NCI-H2081 (cell line): ENCODE data around the gene GABBR1.

Experiments used
- DNase-seq, 2 experiments: peaks; one replicate each; lab custom pipeline; 2025; lab: John Stamatoyannopoulos, UW

Gene GABBR1

DNA sequence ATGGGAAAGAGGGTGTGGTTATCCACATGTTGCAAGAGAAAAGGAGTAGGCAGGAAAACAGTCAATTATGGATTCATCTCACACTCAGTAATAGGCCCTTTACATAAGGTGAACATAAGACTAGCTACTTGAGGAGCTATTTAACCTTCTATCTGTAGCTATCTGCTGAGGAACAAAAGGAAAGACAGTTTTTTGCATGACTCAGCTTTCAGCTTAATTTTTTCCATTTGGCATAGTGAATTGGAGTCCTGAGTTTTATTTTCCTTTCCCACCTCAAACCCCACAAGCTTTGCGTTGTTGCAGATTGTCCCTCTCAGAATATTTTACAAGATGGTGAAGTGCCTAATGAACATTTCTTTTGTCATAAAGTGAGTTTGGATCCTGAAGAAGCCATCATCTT is 105.9 kb downstream of the GABBR1 start:
- no peak for DNase-seq

DNA sequence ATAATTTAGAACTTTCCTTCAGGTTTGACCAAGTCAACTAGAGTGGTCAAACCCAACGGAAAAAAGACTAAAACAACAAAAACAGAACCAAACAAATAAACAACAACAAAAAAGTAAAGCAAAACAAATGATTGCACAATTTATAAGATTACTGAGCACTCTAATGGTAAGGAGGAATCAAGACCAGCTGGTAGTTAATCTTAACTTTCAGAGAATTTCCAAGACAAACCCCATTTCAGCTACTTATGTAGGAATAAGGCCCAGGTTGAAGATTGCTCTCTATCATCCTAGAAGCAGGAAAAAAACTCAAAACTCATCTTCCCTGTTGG is 107.7 kb downstream of the GABBR1 start:
- DNase-seq: no peak

DNA sequence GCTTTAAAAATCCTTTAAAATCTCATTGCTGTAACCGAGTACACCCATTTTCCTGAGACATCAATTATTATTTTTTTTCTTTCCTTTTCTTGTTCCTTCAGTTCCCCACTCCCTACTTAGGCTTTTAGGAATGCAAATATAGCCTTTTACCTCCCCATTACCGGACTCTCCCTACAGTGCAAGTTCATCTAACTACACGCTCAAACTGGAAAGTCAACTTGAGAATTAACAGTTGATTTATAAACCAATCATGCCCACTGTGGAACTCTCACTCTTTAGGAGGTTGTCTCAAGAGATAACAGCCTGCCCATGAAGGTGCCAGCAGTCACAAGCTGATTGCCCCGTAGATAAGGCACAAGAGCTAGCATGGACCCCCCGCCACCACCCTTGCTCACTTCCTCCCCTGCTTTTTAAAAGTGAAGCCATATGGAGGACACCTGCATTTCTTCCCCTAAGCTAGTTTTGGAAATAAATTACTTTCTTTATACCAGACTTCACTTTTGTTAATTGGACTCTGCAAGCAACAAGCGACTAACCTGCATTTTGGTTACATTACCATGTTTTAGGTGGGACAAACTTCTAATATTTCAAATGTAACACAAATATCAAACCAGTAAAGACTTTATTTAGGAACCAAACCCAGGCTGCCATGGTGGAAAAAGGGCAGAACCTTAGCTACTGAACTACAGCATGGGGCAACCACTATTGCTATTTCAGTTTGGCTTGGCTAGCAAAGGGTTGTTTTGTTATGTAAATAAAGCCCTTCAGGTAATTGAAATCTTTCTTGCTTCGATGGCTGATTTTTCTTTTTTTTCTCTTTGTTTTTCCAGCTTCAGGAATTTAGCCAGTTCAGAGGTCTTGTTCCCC is 108.3 kb downstream of the GABBR1 start:
- DNase-seq: no peak

DNA sequence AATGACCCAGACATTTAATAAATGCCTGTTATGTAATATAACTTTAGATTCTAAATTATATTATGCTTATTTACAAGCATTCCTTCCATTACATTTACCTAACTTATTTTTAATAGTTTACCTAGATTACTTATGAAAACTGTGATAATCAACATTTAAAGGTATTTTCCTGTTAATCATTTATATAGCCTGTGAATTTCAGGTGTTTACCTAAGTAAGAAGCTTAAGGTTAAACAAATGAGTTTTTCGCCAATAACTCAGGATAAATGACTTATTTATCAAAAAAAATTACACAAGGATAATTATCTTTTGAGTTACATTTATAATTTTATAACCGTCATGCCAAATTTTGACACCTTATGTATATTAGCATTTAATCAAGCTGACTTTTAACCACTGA is 108.9 kb downstream of the GABBR1 start:
- DNase-seq: no peak

DNA sequence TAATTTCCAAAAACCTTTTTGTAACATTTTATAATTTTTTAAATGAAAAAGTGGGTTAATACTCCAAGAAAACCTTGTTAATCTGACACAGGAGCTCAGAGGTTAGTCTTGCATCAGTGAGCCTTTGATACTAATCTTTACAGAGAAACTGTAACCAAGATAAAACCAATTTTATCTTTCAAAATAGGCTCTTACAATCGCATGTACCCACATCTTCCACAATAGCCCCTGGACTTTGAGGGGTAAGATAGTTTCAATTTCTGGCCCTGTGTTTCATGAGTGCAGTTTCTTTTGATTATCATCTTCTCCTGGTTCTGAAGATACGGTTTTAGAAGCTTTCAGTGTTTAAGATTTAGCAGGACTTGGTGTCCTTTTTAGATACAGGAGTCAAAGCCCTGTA is 110.8 kb downstream of the GABBR1 start:
- no peak for DNase-seq

DNA sequence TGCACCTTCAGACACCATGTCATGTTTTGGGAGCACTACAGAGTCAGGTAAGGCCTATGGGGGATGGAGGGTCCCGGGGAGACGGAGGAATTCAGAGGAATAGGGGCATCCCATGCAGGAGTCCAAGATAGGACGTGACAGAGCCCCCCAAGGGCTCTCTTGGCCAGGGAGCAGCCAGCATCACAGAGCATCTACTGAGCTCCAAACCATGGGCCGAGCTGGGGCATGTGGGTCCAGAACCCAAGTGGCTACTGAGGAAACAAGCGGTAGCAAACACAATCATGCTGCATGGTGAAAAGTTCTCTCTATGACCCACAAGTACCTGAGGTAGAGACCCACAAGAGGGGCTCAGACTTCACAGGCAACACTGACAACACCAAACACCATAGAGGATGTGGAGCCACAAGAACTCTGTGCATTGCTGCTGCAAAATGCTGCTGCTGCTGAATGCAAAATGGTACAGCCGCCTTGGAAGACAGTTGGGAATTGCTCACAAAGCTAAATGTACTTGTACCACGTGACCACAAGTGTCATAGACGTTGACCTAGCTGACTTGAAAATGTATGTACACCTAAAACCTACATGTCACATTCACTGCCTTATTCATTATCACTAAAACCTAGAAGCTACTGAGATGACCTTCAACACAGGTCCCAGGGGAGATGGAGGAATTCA is 111.8 kb downstream of the GABBR1 start:
- DNase-seq: no peak

DNA sequence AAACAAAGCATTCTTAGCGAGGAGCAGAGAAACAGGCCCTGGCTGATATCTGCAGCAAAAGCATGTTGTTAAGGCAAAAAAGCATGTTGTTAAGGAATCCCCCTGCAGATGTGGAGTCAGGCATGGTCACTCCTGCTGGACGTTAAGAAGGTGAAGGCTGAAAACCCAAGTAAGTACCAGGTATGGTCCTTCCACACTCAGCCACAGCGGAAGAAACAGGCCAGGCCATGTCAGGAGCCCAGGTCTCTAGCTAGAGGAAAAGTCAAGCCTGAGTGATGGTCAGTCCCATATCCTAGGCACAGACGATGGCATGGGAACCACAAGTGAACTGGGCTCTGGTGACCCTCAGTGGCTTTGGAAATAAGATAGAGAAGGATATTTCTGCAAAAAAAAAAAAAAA is 112.8 kb downstream of the GABBR1 start:
- DNase-seq: no peak

DNA sequence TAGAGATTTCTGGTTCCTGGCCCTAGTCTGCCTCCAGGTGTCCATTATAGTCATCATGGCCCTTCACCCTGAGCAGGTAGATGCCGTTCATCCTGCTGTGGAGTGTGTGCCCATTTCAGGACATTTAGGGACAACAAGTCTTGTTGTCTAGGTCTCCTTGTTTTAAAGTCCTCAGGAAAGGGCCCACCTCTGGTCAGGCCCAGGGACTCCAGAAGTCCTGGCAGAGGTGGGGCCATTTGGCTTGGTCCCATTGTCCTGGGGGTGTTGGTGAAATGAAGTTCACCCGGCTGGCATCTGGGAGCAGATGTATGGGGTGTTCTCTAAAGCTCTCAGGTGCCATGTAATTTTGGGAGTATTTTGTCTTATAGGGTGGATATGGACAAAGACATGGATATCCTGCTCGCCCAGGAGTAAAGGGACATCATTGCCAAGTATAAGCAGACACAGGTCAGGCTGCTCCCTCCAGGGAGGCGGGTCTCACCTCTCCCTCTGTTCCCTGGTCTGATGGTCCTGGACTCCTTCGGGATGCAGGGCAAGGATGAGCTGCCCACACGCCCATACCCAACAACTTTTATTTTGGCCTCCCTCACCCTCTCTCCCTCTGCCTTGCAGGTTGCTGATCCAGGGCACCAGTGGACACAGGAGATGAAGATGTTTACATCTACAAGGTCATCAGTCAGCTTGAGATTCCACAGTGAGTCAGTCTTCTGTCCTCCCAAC is 113.5 kb downstream of the GABBR1 start:
- DNase-seq: no peak

DNA sequence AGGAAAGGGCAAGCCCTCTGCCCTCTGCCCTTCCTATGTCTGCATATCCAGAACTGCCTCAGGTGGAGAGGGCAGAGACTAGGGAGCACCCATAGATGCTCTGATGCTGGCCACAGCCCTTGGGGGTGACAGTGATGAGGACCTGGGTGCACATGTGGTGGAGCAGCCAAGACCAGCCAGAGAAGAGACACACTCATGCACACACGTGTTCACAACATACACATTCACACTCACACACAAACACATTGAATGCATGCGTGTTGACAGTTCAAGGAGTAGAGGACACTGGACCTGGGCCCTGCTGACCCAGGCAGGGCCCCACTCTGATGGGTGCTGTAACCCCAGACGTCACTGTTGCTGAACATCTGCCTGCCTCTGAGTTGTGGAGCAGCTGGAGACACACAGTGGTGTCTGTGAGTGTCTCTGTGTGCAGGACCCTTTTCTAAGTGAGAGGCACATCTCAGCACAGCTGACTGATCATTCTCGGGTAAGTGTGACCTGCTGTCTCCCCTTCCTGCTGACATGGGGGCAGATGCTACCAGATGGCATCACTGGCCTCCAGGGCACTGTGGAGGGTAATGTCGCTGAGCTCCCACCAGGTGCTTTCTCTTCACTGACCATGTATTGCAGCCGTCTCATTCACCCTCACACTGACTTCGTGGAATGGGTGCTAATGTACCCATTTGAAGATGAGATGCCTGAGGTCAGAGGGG is 115.1 kb downstream of the GABBR1 start:
- DNase-seq: no peak

DNA sequence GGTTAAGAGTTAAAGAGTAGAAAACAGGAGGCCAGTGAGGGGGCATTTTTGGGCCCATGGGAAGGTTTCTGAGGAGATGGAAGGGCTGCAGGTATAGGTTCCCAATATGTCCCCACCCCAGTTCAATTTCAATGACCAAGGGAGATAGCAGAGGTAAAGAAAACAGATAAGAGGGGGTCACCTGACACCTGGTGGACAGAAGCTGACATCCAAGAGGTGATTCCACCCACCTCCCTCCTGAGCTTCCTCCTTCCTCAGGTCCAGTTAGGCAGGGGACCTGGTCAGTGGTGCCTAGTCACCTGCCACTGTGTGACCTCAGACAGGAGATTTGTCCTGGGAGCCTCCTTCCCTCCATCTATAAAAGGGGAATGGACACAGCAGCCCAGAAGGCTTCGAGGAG is 115.7 kb downstream of the GABBR1 start:
- DNase-seq: no peak

DNA sequence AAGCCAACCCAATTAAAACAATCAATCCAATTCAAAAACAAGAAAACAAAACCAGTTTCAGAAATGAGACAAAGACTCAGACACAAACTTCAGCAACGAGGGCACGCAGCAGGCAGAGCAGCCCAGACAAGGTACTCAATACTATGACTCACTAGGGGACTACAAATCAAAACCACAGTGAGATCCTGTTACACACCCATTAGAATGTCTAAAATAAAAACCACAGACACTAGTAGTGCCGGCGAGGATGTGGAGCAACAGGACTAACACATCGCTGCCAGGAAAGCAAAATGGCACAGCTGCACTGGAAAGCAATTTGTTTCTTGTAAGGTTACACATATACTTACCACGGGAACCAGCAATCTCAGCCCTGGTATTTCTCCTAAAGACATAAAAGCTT is 116.9 kb downstream of the GABBR1 start:
- no peak for DNase-seq

DNA sequence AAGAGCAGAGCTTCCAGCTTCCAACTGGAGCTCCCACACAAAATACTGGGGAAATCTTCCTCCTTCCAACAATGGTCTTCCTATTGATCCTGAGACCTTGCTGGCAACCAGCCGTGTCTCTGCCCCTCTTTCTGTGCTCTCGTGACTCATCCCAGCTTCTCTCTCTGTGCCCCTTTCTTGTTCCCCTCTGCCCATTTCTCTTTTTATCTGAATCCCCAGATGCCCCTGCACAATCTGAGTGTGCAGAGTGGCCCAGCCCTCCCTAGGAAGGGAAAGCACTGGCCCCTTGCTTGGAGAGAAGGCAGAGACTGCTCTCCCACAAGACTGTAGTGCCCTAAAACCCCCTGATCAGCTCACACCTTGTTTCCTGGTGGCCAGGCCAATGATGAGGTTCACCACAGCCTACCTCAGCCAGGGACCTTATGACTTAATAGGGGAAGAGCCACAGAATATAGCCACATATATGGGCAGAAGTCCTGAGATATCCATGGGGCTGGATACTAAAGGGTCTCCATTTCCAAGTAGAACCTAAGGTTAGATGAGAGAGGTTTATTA is 122.2 kb downstream of the GABBR1 start:
- no peak for DNase-seq

DNA sequence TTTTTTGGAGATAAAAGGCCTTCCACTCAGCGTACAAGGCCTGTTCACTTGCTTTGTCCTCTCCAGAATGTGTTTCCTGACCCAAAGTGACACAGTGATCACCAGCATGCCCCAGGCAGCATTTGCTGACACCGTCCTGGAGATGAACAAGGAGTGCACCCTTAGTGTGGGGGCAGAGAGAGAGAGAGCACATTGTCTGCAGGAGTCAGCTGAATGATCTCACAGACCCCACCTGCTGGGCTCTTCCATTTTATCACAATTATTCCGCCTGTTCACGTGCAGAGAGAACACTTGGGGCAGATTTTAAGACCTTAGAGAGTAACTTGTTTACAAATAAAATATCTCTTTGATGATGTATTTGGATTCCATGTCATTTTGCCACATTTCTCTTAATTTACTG is 122.8 kb downstream of the GABBR1 start:
- DNase-seq: no peak
